A673 (cell line): ENCODE results near the gene DNAJC16. TPM values are rescaled to one million over a fixed set of nuclear protein-coding genes. Genes with fewer than 3 reads are reported as not detected.

Experiments
- BruUV-seq: library from RNA; stranded (reverse); fragments of 400-500 nt; replicated peaks from 2 replicates; lab custom pipeline; 2021; lab: Mats Ljungman, UMichigan
- CTCF ChIA-PET: fragments of 300-600 bp; sonication (Branson Sonifier 250); formaldehyde crosslinking; loops from one replicate; lab custom pipeline; 2022; ENCODE audit warnings: antibody characterized with exemption; lab: Charles Lee
- POLR2A ChIA-PET: fragments of 300-600 bp; sonication (Branson Sonifier 250); formaldehyde crosslinking; loops from one replicate; lab custom pipeline; 2022; ENCODE audit warnings: antibody characterized with exemption; ENCODE audit not compliant: low non-redundant PET; lab: Charles Lee
- DNase-seq: peaks from one replicate; pipeline ENCODE4 v3.0.0-alpha.2; 2015; ENCODE audit warnings: low spot score
- H3K27ac ChIP-seq: fragments of 200-600 bp; sonication (generic); 2 replicates; pipeline ENCODE4 v1.5.1; 2016; ENCODE audit warnings: mixed run types, low read depth, mild to moderate bottlenecking, mixed read lengths, antibody characterized with exemption, low read length; ENCODE audit not compliant: poor library complexity, severe bottlenecking
- H3K27me3 ChIP-seq: fragments of 200-600 bp; sonication (generic); replicated peaks from 2 replicates; pipeline ENCODE4 v1.6.1; 2017; ENCODE audit warnings: mixed run types, low read depth, mild to moderate bottlenecking, mixed read lengths, antibody characterized with exemption, low read length; ENCODE audit not compliant: insufficient read depth, poor library complexity
- H3K36me3 ChIP-seq: fragments of 200-600 bp; sonication (generic); 2 replicates; pipeline ENCODE4 v1.6.1; 2016; ENCODE audit warnings: mixed run types, mild to moderate bottlenecking, mixed read lengths, antibody characterized with exemption, low read length; ENCODE audit not compliant: insufficient read depth, poor library complexity, severe bottlenecking
- H3K4me1 ChIP-seq: fragments of 200-600 bp; sonication (generic); 2 replicates; pipeline ENCODE4 v1.6.1; 2017; ENCODE audit warnings: mixed run types, mild to moderate bottlenecking, mixed read lengths, antibody characterized with exemption, low read length; ENCODE audit not compliant: insufficient read depth, poor library complexity, severe bottlenecking
- H3K4me3 ChIP-seq: fragments of 200-600 bp; sonication (generic); 2 replicates; pipeline ENCODE4 v1.5.1; 2016; ENCODE audit warnings: low read depth, mixed run types, mild to moderate bottlenecking, mixed read lengths, low read length; ENCODE audit not compliant: poor library complexity, severe bottlenecking
- H3K9me3 ChIP-seq: fragments of 200-600 bp; sonication (generic); 2 replicates; pipeline ENCODE4 v1.6.1; 2016; ENCODE audit warnings: mixed run types, low read depth, mild to moderate bottlenecking, mixed read lengths, antibody characterized with exemption, low read length; ENCODE audit not compliant: poor library complexity, severe bottlenecking
- CTCF ChIP-seq: fragments of 300-800, 200-600 bp; sonication (generic); conservative IDR thresholded peaks from 2 replicates; pipeline ENCODE4 v1.5.1; 2017; ENCODE audit warnings: low read depth, mild to moderate bottlenecking, antibody characterized with exemption, low read length, moderate library complexity, mixed read lengths
- EZH2 ChIP-seq: fragments of 200-600 bp; sonication (generic); IDR thresholded peaks from 2 replicates; pipeline ENCODE4 v1.6.1; 2017; ENCODE audit warnings: borderline replicate concordance, low read depth, mild to moderate bottlenecking, mixed read lengths, antibody characterized with exemption, low read length; ENCODE audit not compliant: poor library complexity, severe bottlenecking
- intact Hi-C: fragments of 100-400 bp; cut with micrococcal nuclease; formaldehyde crosslinking; loops from one replicate; pipeline ENCODE4 v1.10.0; 2022; ENCODE audit not compliant: unreplicated experiment
- total RNA-seq: library from RNA; stranded (reverse); gene quantifications from 2 replicates; pipeline ENCODE4 v1.2.3, GENCODE V29; 2021

DNAJC16 gene
- total RNA-seq, 1 experiment from 2014 or later: 17.1 TPM

- H3K4me1 ChIP-seq: no peaks in the 10 kb centered on the region
- DNase-seq: no peak
- H3K36me3 ChIP-seq: no peaks in the 10 kb centered on the region
- intact Hi-C loops: no loop called here
- TF ChIP-seq EZH2 (no peak), CTCF (no peak)
- ChIA-PET CTCF (no interaction called here), POLR2A (no interaction called here)
- no peak overlapping the region for H3K4me3 ChIP-seq
- BruUV-seq: no TSS peak
- no peak overlapping the region for H3K27ac ChIP-seq
- H3K9me3 ChIP-seq: no peaks in the 10 kb centered on the region
- H3K27me3 ChIP-seq: no peaks in the 10 kb centered on the region
These were observed 19.8 kb upstream of the DNAJC16 start for GRCh38 chr1:15506831-15507230.

- CTCF ChIA-PET: no interaction called here
- no TSS peak for BruUV-seq
These were observed 19.4 kb upstream of the DNAJC16 start for GRCh38 chr1:15507278-15507677.

GRCh38 chr1:15508700-15509487 is 17.8 kb upstream of the DNAJC16 start:
- no peaks in the 10 kb centered on the region for H3K27me3 ChIP-seq
- no peak overlapping the region for H3K4me3 ChIP-seq
- TF ChIP-seq EZH2 (no peak), CTCF (no peak)
- H3K27ac ChIP-seq: no peak overlapping the region
- intact Hi-C loops: no loop called here
- H3K4me1 ChIP-seq: no peaks in the 10 kb centered on the region
- no peaks in the 10 kb centered on the region for H3K9me3 ChIP-seq
- DNase-seq: no peak
- no TSS peak for BruUV-seq
- no peaks in the 10 kb centered on the region for H3K36me3 ChIP-seq
- ChIA-PET CTCF (interaction anchor here (0.7 kb wide), 1 partner anchor 9 kb away, joined by 8 read pairs; no protein-coding TSS in a partner anchor), POLR2A (interaction anchor here (0.6 kb wide), 1 partner anchor 230 kb away, joined by 4 read pairs; no protein-coding TSS in a partner anchor)

More at GRCh38 chr1:15507278-15507677, 19.4 kb upstream of the DNAJC16 start:
- intact Hi-C loops: no loop called here
- Histone ChIP-seq H3K4me3 (no peak overlapping the region), H3K27ac (no peak overlapping the region), H3K27me3 (no peaks in the 10 kb centered on the region), H3K9me3 (no peaks in the 10 kb centered on the region), H3K4me1 (no peaks in the 10 kb centered on the region), H3K36me3 (no peaks in the 10 kb centered on the region)
- TF ChIP-seq EZH2 (no peak), CTCF (no peak)
- DNase-seq: no peak
- POLR2A ChIA-PET: no interaction called here
